Vagina (tissue), 2 donors: ENCODE measurements around the gene SPATA24.

Experiments used
- CTCF ChIP-seq, 3 experiments: fragments of 450-650 bp in 2 of 3; fragments of 200-600 bp in 1 of 3; sonication (generic) in 1 of 3; IDR thresholded peaks; one replicate each; pipeline ENCODE4 v1.5.1; 2017 to 2019; ENCODE audit warnings: antibody characterized with exemption in 3 of 3, mild to moderate bottlenecking in 2 of 3, moderate library complexity in 2 of 3
- POLR2A ChIP-seq, 2 donors: fragments of 450-650 bp; IDR thresholded peaks; one replicate each; pipeline ENCODE4 v1.6.1; 2017; ENCODE audit warnings: antibody characterized with exemption in 2 of 2, mild to moderate bottlenecking in 2 of 2, moderate library complexity in 2 of 2
- POLR2AphosphoS5 ChIP-seq, 2 donors: sonication (generic); formaldehyde crosslinking; IDR thresholded peaks; one replicate each; pipeline ENCODE4 v1.9.0; 2017; ENCODE audit warnings: antibody characterized with exemption in 2 of 2, mild to moderate bottlenecking in 2 of 2, low read depth in 1 of 2; ENCODE audit not compliant: insufficient read depth in 1 of 2

DNA sequence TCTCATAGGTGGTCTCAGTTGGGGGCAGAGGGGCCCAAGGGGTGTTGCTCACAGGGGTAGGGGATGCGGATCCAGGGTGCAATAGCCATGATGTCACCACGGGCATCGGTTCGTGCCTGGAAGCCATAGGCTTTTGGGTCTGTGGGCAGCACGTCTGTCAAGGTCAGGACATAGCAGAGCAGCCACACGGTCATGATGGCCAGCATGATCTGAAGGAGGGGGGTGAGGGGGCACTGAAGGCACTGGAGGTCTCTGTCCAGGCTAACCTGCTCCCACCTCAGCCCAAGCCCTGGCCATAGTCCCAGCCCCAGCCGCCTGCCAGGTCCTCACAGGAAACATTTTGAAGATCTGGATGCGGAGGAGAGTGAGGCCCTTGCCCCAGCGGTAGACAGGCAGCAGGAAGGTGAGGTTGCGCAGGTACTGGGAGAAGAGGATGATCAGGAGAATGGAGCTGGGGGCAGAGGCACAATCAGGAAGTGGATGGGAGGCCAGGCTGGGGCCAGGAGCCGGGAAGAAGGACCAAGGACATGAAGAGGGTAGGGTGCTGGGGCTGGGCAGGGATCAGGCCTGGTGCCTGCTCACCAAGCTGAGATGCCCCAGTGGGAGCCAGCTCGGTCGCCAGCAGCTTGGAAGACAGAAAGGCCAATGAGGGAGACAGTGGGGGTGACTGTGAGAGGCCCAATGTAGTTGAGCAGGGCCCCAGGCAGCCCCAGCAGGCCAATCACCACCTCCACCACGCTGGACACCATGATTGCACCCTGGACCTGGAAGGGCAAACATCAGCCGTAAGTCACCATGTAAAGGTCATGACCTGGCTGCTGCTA lies 24.1 kb downstream of the SPATA24 start:
- no peak for TF ChIP-seq CTCF (IDR thresholded peaks at IDR 0.05)
- TF ChIP-seq POLR2A (IDR thresholded peaks at IDR 0.05): no peak
- no peak for TF ChIP-seq POLR2AphosphoS5 (IDR thresholded peaks at IDR 0.05; ENCODE audit: insufficient read depth in 1 of 2, low read depth in 1 of 2)
